Urothelium cell line (cell line): ENCODE results near the gene PCBP4.
"Not testable (repeated sequence)": the region's sequence is repeated elsewhere in the genome, so short reads cannot be mapped to it uniquely, and the experiment has no call there.

Experiments used
- DNase-seq: peaks from one replicate; pipeline ENCODE4 v3.0.0; 2011; ENCODE audit warnings: low spot score, mixed read lengths
- FAIRE-seq: peaks from 2 replicates; lab custom pipeline; 2011; peaks lifted over from hg19 to GRCh38; lab: Jason Lieb, UNC

PCBP4 gene

GRCh38 chr3:51928981-51929380 lies 38.3 kb downstream of the PCBP4 start:
- DNase-seq, FAIRE-seq: not testable (repeated sequence)

- no peak for DNase-seq
- FAIRE-seq: no peak
Measured at GRCh38 chr3:51928438-51928837, 38.8 kb downstream of the PCBP4 start.

- FAIRE-seq: no peak
- no peak for DNase-seq
Measured at GRCh38 chr3:51927061-51927977, 39.9 kb downstream of the PCBP4 start.

- DNase-seq (no peak), FAIRE-seq (no peak)
Measured at GRCh38 chr3:51921081-51921578, 46.1 kb downstream of the PCBP4 start.

- DNase-seq: no peak
- no peak for FAIRE-seq
Measured at GRCh38 chr3:51916418-51916817, 50.8 kb downstream of the PCBP4 start.

GRCh38 chr3:51908026-51908425 lies 59.2 kb downstream of the PCBP4 start:
- DNase-seq: no peak
- FAIRE-seq: no peak
